GM06990 (cell line): ENCODE measurements around the gene CHTF8.
A peak's percentile ranks its signal among the peaks of the same experiment; 100 is the strongest.

Experiments used
- DNase-seq: peaks from one replicate; pipeline ENCODE4 v3.0.0-alpha.2; 2011; ENCODE audit not compliant: insufficient read length; ENCODE audit errors: extremely low read depth
- H3K27me3 ChIP-seq: replicated peaks from 2 replicates; pipeline ENCODE4 v1.6.0; 2011; ENCODE audit warnings: low read length; ENCODE audit not compliant: control insufficient read depth, insufficient read depth
- H3K36me3 ChIP-seq: 2 replicates; pipeline ENCODE4 v1.5.1; 2011; ENCODE audit warnings: low read length; ENCODE audit not compliant: control insufficient read depth, insufficient read depth
- H3K4me3 ChIP-seq: replicated peaks from 2 replicates; pipeline ENCODE4 v1.5.1; 2011; ENCODE audit warnings: low read depth, mild to moderate bottlenecking, control low read depth, low read length
- CTCF ChIP-seq: IDR thresholded peaks from 2 replicates; pipeline ENCODE4 v1.5.1; 2011; ENCODE audit warnings: low read length, control low read depth, mild to moderate bottlenecking, inconsistent platforms; ENCODE audit not compliant: insufficient read depth, poor library complexity, severe bottlenecking

CHTF8 gene

GRCh38 chr16:69105501-69106361 lies 26.7 kb downstream of the CHTF8 start, which contains the start of gene HAS3:
HAS3 (plus strand) TSS chr16:69105653; CDS start chr16:69109396, 3,743 bp downstream.
- peak; percentile 50 for DNase-seq
- H3K27me3 ChIP-seq, result no peaks in the 10 kb centered on the region
- TF ChIP-seq CTCF, result peak; percentile 37
- peak within 1 kb of the TSS; percentile 60 for H3K4me3 ChIP-seq
- peaks cover 4% of the 10 kb centered on the region; the same call in 1 of the 2 replicates for H3K36me3 ChIP-seq

- no peak for DNase-seq
- Histone ChIP-seq H3K27me3 (no peaks in the 10 kb centered on the region), H3K36me3 (no peaks in the 10 kb centered on the region), H3K4me3 (no peak overlapping the region)
- TF ChIP-seq CTCF, result no peak
Observed at GRCh38 chr16:69100071-69100691, 32.2 kb downstream of the CHTF8 start.

- Histone ChIP-seq H3K27me3 (no peaks in the 10 kb centered on the region), H3K4me3 (no peak overlapping the region), H3K36me3 (no peaks in the 10 kb centered on the region)
- DNase-seq, result no peak
- TF ChIP-seq CTCF, result no peak
Observed at GRCh38 chr16:69095193-69095592, 37.2 kb downstream of the CHTF8 start.

- no peak for TF ChIP-seq CTCF
- Histone ChIP-seq H3K27me3 (no peaks in the 10 kb centered on the region), H3K36me3 (no peaks in the 10 kb centered on the region), H3K4me3 (no peak overlapping the region)
- DNase-seq, result no peak
Observed at GRCh38 chr16:69094501-69094900, 37.9 kb downstream of the CHTF8 start.

- no peak overlapping the region for H3K4me3 ChIP-seq
- no peak for TF ChIP-seq CTCF
- no peak for DNase-seq
- no peaks in the 10 kb centered on the region for H3K27me3 ChIP-seq
- H3K36me3 ChIP-seq, result no peaks in the 10 kb centered on the region
Observed at GRCh38 chr16:69093974-69094373, 38.4 kb downstream of the CHTF8 start.
